ENCODE data around the gene TNFRSF13B.

The TNFRSF13B gene

DNA sequence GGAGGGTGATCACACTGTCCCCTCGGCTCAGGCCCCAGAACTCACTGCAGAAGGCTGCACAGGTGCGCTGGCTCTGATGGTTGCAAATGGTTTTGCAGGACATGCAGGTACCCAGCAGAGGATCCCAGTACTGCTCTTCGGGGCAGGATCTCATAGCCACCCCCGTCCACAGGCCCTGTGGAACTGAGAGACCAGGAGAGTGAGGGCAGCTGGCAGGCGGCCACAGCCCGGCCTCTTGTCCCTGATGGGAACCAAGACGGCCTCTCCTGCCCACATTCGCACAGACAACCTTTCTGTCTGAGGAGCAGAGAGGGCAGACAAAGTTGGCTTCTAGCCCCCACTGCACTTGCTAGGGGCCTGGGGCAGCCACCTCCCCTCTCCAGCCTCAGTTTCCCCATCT lies 19.5 kb downstream of the TNFRSF13B start:
- no peak for DNase-seq

- DNase-seq, result no peak
These were observed 21.4 kb downstream of the TNFRSF13B start for GRCh38 chr17:16950488-16950887.

GRCh38 chr17:16948587-16949376 lies 23.1 kb downstream of the TNFRSF13B start:
- no peak for DNase-seq

DNA sequence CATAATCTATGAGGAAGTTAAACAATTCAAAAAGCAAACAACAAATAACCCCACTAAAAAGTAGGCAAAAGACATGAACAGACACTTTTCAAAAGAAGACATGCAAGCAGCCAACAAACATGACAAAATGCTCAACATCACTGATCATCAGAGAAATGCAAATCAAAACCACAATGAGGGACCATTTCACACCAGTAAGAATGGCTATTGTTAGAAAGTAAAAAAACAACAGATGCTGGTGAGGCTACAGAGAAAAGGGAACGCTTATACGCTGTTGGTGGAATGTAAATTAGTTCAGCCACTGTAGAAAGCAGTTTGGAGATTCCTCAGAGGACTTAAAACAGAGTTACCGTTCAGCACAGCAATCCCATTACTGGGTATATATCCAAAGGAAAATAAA lies 24.4 kb downstream of the TNFRSF13B start:
- no peak for DNase-seq

DNA sequence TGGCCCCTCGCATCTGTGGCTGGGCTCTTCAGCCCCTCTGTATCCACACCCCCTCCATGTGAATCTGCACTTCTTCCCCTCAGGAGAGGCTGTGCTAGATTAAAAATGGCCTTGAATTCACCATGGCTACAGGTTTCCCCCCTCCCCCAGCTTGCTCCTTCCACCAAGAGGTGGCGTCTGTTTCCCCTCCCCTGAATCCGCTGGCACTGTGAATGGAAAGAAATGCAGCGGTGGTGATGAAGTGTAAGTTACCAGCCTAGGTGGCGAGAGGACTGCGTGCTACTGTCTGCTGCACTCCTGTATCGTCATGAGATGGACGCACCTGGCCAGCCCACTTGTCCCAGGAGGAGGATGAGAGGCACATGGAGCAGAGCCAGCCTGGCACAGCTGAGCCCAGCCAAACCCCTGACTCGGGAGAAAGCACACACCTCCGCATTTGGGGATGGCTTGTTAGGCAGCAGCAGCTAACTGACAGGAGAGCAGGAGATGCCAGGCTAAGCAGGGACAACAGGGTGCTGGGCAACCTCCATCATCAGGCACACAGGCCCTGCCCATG lies 26.2 kb downstream of the TNFRSF13B start:
- no peak for DNase-seq

GRCh38 chr17:16945136-16945482 lies 26.8 kb downstream of the TNFRSF13B start:
- DNase-seq, result no peak

- no peak for DNase-seq
These were observed 27.4 kb downstream of the TNFRSF13B start for GRCh38 chr17:16944334-16945135.

DNA sequence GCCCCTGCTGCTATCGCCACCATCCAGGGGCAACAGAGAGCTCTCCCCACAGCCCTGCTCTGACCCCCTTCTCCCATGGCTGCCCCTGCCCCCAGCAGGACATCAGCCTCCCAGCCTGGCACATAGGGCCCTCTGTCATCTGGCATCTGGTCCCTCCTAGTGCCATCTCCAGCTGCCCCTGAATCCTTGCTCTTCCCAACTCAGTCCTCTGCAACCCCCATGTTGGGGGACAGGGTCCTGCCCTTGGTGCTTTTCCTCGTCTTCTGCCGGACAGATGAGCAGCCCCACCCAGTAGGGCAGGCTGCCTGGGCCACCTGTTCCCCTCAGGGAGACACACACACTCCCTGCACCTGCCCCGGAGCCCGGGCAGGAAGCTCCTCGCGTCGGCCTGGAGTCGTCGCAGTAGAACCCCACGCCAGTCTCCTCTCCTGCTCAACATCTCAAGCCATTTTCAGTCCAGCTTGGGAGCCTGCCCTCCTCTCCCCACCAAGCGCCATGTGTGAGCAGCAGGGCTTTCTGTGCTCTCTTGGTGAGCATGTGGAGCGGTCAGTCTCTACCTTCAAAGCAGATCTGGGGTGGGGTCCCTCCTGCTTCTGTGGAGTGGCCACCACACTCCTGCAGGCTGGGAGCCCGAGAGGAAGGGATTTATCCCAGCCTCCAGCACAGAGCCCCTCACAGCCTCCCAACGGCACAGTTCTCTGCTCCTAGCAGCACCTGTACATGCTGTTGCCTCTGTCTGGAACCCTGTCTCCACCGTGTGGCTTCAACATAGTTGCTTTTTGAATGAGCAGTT lies 28.2 kb downstream of the TNFRSF13B start:
- DNase-seq, result no peak

DNA sequence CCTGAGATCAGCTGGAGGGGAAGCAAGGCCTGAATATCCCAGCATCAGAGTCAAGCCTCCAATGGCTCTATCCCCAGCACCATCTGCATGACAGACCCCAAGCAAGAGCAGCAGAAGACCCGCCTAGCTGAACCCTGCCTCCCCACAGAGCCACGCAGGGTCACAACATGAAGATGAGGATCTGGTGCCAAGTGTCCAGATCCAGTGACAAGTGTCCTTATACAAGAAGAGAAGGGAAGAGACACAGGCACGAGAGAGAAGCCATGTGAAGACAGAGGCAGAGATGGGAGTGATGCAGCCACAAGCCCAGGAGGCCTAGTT lies 28.9 kb downstream of the TNFRSF13B start:
- no peak for DNase-seq

- DNase-seq, result no peak
These were observed 29.5 kb downstream of the TNFRSF13B start for GRCh38 chr17:16942141-16943031.

GRCh38 chr17:16941072-16942036 lies 30.6 kb downstream of the TNFRSF13B start:
- DNase-seq, result no peak

GRCh38 chr17:16940116-16940881 lies 31.6 kb downstream of the TNFRSF13B start:
- no peak for DNase-seq

DNA sequence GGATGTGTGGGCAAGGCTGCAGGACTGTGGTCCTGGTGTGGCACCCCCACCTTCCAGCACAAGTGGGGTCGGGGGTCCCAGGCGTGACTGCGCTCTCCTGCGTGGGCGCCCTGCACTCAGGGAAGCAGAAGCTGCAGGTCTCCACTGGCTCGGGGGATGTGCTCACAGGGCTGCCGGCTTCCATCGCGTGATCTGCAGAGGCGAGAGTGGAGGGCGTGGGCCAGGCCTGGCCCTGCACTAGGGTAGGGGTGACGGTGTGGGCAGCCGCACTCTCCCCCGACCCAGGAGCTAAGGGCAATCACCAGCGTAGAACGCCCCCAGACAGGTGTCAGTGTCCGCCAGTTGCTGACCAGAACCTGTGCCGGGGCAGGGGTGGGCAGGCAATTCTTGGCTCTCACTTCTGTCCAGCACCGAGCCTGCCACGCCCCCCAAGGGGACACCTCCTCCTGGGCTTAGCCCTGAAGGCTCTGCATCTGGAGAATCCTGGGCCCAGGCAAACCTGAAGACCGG lies 32.3 kb downstream of the TNFRSF13B start:
- DNase-seq, result no peak

- DNase-seq, result no peak
These were observed 32.7 kb downstream of the TNFRSF13B start for GRCh38 chr17:16939208-16939576.

GRCh38 chr17:16938496-16939207 lies 33.3 kb downstream of the TNFRSF13B start:
- DNase-seq, result no peak

DNA sequence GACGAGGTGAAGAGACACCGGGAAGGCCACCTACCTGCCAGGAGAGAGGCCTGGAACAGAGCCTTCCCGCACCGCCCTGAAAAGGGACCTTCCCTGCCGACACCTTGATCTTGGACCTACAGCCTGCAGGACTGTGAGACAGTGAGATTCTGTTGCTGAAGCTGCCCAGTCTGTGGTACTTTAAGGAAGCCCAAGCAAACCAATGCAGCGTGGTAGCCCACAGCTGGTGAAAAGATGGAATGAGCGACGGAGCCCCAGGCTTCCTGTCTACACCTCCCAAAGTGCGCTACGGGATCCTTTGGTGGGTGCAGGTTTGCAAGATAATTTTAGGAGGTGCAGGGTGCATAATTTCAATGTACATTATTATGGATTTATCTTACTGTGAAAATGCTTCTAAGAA lies 33.9 kb downstream of the TNFRSF13B start:
- DNase-seq, result no peak

DNA sequence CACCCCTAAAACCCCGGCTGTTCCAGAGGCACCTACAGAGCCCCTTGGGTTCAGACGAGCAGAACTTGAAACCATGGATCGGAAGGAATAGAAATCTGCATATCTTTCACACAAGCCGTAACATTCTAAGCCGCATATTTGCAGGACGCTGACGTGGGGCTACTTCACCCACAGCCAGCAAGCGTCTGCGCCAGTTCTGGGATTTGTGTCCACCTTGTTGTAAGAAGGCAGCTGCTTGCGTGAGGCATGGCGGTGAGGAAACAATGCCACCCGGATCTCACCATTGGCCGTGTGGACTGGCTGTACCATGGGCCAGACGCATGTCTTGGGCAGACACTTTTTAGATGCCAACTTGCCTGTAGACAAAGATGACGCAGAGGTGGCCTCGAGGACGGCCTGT lies 34.5 kb downstream of the TNFRSF13B start:
- DNase-seq, result no peak

DNA sequence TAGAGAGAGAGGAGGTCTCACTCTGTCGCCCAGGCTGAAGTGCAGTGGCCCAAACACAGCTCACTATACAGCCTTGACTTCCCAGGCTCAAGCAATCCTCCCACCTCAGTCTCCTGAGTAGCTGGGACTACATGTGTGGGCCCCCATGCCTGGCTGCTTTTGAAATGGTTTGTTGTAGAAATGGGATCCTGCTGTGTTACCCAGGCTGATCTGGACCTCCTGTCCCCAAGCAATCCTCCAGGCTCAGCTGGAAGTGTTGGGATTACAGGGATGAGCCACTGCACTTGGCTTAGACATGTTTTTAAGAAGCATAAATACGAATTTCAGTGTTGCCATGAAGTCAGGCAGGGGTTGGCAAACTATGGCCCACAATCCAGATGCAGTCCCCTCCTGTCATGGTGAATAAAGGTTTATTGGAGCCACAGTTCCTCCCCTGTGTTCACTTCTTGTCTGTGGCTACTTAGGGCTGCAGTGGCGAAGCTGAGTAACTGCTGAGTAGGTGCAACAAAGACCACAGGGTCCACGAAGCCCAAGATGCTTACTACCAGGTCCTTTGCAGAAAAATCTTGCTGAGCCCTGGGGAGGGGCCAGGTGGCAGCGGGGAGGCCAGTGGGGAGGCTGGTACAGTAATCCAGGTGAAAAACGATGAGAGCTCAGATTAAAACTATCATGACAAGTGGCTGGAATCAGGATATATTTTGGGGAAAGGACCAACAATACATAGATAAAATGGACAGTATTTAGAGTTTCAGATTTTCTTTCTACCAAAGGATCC lies 35.2 kb downstream of the TNFRSF13B start:
- DNase-seq, result no peak

DNA sequence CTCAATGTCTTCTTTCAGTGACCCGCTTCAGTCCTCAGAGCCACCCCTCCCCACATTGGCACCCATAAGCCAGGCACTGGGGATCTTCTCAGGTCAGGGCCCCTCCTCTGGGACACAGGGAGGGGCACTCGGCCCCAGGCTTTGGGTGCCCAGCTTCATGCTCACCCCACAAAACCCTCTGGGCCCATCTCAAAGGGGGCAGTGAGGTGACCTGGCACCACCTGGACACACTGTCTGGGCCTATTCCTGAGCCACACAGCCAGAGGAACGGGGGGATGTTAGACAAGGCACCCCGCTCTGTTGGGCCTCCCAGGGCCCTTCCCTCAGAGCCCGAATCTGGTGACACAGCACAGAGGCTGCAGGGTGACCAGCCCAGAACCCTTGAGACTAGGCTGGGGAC lies 36.1 kb downstream of the TNFRSF13B start:
- no peak for DNase-seq
